RPMI7951 (cell line): ENCODE data around the gene PCDHA2. TPM values are rescaled to one million over a fixed set of nuclear protein-coding genes. Genes with fewer than 3 reads are reported as not detected.
"Not testable (repeated sequence)": the region's sequence is repeated elsewhere in the genome, so short reads cannot be mapped to it uniquely, and the experiment has no call there.

ENCODE experiments used
- DNase-seq: peaks from one replicate; pipeline ENCODE4 v3.0.0-alpha.2; 2012; ENCODE audit warnings: low read depth
- total RNA-seq: library from RNA; depleted of rRNA; stranded (reverse); fragments of >200 nt; shearing (Covaris generic); gene quantifications from 2 replicates; pipeline ENCODE4 v1.2.3, GENCODE V29; 2014; rRNA removed

PCDHA2 gene
- not detected in 2 replicates for total RNA-seq

DNA sequence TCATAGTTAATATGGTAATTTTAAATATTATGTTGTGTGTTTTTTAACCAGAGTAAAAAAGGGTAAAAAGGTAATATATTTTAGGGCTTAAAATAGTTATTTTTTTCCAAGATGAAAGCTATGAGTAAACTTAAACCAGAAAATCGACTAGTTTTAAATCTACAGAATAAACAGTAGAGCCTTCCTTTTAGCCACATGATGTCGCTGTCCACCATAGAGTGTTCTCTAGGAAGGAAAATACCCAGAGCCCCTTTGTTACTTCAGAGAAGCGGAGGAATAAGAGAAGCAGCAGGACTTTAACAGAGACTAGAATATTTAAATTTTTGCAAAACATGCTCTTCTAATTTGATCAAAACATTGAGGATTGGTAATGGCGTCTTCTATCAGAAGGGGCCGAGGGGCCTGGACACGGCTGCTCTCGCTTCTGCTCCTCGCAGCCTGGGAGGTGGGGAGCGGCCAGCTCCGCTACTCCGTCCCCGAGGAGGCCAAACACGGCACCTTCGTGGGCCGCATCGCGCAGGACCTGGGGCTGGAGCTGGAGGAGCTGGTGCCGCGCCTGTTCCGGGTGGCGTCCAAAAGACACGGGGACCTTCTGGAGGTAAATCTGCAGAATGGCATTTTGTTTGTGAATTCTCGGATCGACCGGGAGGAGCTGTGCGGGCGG lies at the start of gene PCDHA2:
Gene PCDHA2 (plus strand): TSS at position 258 of the 664 bp plus-strand sequence.
- DNase-seq, result no peak

DNA sequence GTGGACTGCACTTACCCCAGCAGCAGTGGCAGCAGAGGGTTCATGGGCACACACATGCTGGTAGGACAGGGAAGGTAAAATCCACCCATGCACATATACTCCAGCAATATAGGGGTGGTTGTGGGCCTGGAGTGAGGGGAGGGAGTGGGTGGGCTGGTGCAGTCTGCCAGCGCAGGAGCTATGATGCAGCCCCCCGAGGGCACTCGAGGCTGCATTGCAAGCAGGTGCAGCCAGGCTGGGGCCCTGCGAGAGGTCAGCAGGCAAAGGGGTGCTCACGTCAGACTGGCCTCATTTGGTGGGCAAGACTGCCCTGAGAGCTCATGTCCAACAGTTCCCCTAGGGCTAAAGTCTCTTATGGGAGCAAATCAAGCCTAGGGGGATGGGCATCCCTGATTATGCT lies 41.1 kb upstream of the PCDHA2 start:
- no peak for DNase-seq

DNA sequence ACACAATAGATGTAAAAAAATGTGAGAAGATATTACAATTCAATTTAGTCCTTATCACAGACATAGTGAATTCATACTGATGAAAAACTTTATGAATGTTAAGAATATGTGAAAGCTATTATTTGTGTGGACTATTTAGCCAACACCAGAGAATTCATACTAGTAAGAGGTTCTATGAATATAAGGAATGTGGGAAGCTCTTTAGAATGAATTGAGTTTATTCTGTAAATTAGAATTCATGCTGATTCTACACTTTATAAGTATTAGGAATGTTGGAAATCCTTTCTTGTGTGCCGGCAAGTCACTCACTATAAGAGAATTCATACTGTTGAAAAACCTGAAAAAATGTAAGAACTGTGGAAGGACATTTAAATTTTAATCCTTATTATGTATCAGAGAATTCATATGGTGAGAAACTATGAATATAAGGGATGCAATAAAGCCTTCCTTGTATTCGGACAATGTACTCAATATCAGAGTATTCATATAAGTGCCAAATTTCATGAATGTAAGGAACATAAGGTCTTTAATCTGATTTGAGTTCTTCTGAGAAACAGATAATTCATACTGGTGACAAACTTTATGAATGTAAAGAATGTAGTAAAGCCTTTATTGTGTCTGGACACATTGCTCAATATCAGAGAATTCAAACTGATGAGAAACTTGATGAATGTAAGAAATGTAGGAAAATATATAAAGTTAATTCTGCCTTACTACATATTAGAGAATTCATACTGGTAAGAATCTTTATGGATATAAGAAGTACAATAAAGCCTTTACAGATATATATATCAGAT lies 30.3 kb upstream of the PCDHA2 start:
- DNase-seq, result peak; percentile 0

DNA sequence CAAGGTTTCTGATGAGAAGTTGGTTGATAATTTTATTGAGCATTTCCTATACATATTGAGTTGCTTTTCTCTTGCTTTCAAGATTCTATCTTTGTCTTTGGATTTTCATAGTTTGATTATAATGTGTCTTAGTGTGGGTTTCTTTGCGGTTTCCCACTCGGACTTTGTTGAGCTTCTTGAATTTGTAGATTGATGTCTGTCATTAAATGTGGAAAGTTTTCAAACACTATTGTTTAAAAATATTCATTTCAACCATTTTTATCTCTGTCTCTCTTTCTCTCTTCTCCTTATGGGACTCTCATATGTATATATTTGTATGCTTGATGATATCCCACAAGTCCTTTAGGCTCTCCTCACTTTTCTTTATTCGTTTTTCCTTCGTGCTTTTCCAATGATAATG lies 27.2 kb upstream of the PCDHA2 start:
- no peak for DNase-seq

DNA sequence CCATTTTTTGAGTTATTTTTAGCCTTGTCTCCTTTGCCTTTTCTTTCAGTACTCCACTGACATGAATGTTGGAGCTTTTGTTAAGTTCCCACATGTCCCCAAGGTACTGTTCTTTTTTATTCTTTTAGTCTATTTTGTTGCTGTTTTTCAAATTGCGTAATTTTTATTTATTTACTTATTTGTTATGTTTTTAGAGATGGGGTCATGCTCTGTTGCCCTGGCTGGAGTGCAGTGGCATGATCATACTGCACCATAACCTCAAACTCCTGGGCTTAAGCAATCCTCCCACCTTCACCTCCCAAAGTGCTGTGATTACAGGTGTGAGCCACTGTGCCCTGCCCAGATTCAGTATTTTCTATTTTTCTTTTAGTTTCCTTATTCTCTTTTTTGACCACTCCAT lies 14.1 kb upstream of the PCDHA2 start:
- DNase-seq, result no peak

DNA sequence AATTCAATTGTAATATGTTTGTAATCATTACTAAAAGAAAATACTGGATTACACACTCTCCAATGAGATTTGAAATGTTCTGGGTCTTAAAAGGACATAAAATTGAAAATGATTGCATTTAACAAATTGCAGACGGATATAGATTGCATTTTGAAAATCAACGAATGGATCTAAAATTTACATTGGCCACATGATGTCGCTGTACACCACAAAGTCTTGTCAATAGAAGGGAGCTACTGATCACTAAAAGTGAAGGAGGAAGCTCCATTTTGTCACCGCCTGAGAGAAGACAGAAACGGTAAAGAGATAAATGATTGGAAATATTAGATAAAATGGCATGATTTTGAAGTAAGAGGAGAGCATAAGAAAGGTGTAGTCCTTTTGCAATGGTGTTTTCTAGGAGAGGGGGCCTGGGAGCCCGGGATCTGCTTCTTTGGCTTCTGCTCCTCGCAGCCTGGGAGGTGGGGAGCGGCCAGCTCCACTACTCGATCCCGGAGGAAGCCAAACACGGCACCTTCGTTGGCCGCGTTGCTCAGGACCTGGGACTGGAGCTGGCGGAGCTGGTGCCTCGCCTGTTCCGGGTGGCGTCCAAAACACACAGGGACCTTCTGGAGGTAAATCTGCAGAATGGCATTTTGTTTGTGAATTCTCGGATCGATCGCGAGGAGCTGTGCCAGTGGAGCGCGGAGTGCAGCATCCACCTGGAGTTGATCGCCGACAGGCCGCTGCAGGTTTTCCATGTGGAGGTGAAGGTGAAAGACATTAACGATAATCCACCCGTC lies 8.6 kb upstream of the PCDHA2 start, which contains the start of gene PCDHA1:
Gene PCDHA1 (plus strand): TSS at position 236 of the 782 bp plus-strand sequence.
- peak; percentile 8 for DNase-seq

DNA sequence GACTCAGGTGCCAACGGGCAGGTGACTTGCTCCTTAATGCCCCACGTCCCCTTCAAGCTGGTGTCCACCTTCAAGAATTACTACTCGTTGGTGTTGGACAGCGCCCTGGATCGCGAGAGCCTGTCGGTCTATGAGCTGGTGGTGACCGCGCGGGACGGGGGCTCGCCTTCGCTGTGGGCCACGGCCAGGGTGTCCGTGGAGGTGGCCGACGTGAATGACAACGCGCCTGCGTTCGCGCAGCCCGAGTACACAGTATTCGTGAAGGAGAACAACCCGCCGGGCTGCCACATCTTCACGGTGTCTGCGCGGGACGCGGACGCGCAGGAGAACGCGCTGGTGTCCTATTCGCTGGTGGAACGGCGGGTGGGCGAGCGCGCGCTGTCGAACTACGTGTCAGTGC lies 7.2 kb upstream of the PCDHA2 start:
- not testable (repeated sequence) for DNase-seq

DNA sequence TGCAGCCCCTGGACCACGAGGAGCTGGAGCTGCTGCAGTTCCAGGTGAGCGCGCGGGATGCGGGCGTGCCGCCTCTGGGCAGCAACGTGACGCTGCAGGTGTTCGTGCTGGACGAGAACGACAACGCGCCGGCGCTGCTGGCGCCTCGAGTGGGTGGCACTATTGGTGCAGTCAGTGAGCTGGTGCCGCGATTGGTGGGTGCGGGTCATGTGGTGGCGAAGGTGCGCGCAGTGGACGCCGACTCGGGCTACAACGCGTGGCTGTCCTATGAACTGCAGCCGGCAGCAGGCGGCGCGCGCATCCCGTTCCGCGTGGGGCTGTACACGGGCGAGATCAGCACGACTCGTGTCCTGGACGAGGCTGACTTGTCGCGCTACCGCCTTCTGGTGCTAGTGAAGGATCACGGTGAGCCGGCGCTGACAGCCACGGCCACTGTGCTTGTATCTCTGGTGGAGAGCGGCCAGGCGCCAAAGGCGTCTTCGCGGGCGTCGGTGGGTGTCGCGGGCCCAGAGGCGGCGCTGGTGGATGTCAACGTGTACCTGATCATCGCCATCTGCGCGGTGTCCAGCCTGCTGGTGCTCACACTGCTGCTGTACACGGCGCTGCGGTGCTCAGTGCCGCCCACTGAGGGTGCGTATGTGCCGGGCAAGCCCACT lies 6.7 kb upstream of the PCDHA2 start:
- DNase-seq, result not testable (repeated sequence)

DNA sequence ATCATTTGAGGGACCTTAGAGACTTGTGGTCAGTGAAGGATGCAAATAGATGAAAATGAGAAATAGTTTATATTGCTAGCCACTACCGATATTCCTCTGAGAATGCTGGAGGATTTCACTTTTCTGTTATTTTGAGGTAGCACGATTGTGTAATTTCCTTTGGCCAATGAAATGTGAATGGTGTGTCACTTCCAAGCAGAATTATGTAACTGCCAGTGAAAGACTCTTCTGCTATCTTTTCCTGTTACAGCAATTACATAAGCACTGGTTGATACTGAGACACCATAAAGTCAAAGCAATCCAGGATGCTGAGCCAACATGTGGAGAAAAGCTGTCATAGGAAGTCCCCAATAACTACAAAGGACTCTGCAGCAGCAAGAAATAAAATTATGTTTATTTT lies 3.6 kb upstream of the PCDHA2 start:
- no peak for DNase-seq

DNA sequence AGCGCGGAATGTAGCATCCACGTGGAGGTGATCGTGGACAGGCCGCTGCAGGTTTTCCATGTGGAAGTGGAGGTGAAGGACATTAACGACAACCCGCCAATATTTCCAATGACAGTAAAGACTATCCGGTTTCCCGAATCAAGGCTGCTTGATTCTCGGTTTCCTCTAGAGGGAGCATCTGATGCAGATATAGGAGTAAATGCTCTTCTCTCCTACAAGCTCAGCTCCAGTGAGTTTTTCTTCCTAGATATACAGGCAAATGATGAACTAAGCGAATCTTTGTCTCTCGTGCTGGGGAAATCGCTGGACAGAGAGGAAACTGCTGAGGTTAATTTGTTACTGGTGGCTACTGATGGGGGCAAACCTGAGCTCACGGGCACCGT lies 598 bp downstream of the PCDHA2 start:
- DNase-seq, result no peak

DNA sequence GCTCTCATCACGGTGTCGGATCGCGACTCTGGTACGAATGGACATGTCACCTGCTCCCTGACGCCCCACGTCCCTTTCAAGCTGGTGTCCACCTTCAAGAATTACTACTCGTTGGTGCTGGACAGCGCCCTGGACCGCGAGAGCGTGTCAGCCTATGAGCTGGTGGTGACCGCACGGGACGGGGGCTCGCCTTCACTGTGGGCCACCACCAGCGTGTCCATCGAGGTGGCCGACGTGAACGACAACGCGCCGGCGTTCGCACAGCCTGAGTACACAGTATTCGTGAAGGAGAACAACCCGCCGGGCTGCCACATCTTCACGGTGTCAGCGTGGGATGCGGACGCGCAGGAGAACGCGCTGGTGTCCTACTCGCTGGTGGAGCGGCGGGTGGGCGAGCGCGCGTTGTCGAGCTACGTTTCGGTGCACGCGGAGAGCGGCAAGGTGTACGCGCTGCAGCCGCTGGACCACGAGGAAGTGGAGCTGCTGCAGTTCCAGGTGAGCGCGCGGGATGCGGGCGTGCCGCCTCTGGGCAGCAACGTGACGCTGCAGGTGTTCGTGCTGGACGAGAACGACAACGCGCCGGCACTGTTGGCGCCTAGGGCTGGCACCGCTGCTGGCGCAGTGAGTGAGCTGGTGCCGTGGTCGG lies 1.5 kb downstream of the PCDHA2 start:
- not testable (repeated sequence) for DNase-seq

DNA sequence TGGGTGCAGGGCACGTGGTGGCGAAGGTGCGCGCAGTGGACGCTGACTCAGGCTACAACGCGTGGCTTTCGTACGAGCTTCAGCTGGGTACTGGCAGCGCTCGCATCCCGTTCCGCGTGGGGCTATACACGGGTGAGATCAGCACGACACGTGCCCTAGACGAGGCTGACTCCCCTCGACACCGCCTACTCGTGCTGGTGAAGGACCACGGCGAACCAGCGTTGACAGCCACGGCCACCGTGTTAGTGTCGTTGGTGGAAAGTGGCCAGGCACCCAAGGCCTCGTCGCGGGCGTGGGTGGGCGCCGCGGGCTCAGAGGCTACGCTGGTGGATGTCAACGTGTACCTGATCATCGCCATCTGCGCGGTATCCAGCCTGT lies 2.1 kb downstream of the PCDHA2 start:
- DNase-seq, result no peak

DNA sequence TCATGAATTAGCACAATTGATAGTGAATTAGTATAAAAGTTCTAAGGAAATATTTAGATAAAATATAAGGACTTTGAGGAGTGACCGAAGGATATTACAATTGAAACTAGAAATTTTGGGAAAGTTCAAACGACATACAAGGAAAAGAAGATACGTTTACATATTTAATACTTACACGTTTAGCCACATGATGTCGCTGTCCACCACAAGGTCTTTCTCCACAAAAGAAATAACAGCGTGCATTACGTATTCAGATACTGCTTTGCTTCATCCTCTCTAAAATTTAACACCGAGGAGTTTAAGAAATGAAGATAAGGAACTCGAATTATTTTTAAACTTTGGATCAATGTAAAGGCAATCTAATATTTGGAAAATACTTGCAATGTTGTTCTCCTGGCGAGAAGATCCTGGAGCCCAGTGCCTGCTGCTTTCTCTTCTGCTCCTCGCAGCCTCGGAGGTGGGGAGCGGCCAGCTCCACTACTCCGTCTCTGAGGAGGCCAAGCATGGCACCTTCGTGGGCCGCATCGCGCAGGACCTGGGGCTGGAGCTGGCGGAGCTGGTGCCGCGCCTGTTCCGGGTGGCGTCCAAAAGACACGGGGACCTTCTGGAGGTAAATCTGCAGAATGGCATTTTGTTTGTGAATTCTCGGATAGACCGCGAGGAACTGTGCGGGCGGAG lies 6.3 kb downstream of the PCDHA2 start, which contains the start of gene PCDHA3:
Gene PCDHA3 (plus strand): TSS at position 242 of the 678 bp plus-strand sequence.
- peak; percentile 15 for DNase-seq

DNA sequence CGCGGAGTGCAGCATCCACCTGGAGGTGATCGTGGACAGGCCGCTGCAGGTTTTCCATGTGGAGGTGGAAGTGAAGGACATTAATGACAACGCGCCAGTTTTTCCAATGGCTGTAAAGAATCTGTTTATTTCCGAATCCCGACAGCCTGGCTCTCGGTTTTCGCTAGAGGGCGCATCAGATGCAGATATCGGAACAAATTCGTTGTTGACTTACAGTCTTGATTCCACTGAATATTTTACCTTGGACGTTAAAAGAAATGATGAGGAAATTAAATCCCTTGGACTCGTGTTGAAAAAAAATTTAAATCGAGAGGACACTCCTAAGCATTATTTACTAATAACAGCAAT lies 6.8 kb downstream of the PCDHA2 start:
- DNase-seq, result no peak

DNA sequence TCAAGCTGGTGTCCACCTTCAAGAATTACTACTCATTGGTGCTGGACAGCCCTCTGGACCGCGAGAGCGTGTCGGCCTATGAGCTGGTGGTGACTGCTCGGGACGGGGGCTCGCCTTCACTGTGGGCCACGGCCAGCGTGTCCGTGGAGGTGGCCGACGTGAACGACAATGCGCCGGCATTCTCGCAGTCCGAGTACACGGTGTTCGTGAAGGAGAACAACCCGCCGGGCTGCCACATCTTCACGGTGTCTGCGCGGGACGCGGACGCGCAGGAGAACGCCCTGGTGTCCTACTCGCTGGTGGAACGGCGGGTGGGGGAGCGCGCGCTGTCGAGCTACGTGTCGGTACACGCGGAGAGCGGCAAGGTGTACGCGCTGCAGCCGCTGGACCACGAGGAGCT lies 7.7 kb downstream of the PCDHA2 start:
- DNase-seq, result not testable (repeated sequence)

DNA sequence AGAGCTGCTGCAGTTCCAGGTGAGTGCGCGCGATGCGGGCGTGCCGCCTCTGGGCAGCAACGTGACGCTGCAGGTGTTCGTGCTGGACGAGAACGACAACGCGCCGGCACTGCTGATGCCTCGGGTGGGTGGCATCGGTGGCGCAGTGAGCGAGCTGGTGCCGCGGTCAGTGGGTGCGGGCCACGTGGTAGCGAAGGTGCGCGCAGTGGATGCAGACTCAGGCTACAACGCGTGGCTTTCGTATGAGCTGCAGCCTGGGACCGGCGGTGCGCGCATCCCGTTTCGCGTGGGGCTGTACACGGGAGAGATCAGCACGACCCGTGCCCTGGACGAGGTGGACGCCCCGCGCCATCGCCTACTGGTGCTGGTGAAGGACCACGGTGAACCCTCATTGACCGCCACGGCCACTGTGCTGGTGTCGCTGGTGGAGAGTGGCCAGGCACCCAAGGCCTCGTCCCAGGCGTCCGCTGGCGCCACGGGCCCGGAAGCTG lies 8.2 kb downstream of the PCDHA2 start:
- DNase-seq, result no peak

DNA sequence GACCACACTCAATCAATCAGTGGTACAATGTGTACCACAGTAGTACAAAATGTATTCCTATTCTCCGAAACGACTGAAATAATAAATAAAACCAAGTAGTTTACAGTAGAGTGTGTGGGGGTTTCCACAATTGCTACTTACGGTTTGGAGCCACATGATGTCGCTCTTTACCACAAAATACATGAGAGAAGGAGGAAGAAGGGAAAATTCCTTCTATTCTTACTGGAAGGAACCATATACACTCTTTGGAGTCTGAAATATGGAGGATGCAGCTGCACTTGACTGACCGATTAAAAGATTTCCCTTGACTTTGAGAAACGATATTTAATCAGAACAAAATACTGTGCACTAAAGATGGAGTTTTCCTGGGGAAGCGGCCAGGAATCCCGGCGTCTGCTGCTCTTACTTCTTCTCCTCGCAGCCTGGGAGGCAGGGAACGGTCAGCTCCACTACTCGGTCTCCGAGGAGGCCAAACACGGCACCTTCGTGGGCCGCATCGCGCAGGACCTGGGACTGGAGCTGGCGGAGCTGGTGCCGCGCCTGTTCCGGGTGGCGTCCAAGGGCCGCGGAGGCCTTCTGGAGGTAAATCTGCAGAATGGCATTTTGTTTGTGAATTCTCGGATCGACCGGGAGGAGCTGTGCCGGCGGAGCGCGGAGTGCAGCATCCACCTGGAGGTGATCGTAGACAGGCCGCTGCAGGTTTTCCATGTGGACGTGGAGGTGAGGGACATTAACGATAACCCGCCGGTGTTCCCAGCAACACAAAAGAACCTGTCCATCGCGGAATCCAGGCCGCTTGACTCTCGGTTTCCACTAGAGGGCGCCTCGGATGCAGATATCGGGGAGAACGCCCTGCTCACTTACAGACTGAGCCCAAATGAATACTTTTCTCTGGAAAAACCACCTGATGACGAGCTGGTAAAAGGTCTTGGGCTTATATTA lies 12.5 kb downstream of the PCDHA2 start, which contains the start of gene PCDHA4:
Gene PCDHA4 (plus strand): TSS at position 235 of the 942 bp plus-strand sequence.
- DNase-seq, result peak; percentile 7

DNA sequence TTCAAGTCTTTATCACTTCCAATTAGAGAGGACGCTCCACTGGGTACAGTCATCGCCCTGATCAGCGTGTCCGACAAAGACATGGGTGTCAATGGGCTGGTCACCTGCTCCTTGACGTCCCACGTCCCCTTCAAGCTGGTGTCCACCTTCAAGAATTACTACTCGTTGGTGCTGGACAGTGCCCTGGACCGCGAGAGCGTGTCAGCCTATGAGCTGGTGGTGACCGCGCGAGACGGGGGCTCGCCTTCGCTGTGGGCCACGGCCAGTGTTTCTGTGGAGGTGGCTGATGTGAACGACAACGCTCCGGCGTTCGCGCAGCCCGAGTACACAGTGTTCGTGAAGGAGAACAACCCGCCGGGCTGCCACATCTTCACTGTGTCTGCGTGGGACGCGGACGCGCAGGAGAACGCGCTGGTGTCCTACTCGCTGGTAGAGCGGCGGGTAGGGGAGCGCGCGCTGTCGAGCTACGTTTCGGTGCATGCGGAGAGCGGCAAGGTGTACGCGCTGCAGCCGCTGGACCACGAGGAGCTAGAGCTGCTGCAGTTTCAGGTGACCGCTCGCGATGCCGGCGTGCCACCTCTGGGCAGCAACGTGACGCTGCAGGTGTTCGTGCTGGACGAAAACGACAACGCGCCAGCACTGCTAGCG lies 13.7 kb downstream of the PCDHA2 start:
- not testable (repeated sequence) for DNase-seq

DNA sequence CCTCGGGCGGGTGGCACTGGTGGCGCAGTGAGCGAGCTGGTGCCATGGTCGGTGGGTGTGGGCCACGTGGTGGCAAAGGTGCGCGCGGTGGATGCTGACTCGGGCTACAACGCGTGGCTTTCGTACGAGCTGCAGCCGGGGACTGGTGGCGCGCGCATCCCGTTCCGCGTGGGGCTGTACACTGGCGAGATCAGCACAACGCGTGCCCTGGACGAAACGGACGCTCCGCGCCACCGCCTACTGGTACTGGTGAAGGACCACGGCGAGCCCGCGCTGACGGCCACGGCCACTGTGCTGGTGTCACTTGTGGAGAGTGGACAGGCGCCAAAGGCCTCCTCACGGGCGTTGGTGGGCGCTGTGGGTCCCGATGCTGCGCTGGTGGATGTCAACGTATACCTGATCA lies 14.2 kb downstream of the PCDHA2 start:
- no peak for DNase-seq
